Measurements from ENCODE around the gene CLCN6.

- TF ChIP-seq ELF4 (IDR thresholded peaks at IDR 0.05), result no peak
- no peak for TF ChIP-seq SP1 (IDR thresholded peaks at IDR 0.05)
- TF ChIP-seq LEF1 (IDR thresholded peaks at IDR 0.05; ENCODE audit: borderline replicate concordance), result no peak
These were observed 11.3 kb upstream of the CLCN6 start for GRCh38 chr1:11794446-11795237.

All from HEK293T (cell line).